Chondrocyte (in vitro differentiated cells): ENCODE data around the gene UGCG. TPM values are rescaled to one million over a fixed set of nuclear protein-coding genes. Genes with fewer than 3 reads are reported as not detected.

Source experiments
- DNase-seq: peaks from one replicate; pipeline ENCODE4 v3.0.0; 2021; ENCODE audit warnings: mixed read lengths, low spot score
- H3K27ac Mint-ChIP-seq: one replicate; pipeline ENCODE4 v1.8.0; 2021; ENCODE audit warnings: mild to moderate bottlenecking, moderate library complexity, mixed read lengths; ENCODE audit not compliant: unreplicated experiment
- H3K27me3 Mint-ChIP-seq: 2 replicates; pipeline ENCODE4 v1.8.0; 2021; ENCODE audit warnings: low read depth, mixed read lengths
- H3K36me3 Mint-ChIP-seq: 2 replicates; pipeline ENCODE4 v1.8.0; 2021; ENCODE audit warnings: low read depth, mixed read lengths
- H3K4me1 Mint-ChIP-seq: 2 replicates; pipeline ENCODE4 v1.8.0; 2021; ENCODE audit warnings: low read depth, mild to moderate bottlenecking, mixed read lengths
- H3K4me3 Mint-ChIP-seq: one replicate; pipeline ENCODE4 v1.8.0; 2021; ENCODE audit warnings: mild to moderate bottlenecking, moderate library complexity, mixed read lengths; ENCODE audit not compliant: unreplicated experiment
- H3K9me3 Mint-ChIP-seq: 2 replicates; pipeline ENCODE4 v1.8.0; 2021; ENCODE audit warnings: low read depth, mixed read lengths
- CTCF ChIP-seq: fragments of 200-600 bp; sonication (generic); IDR thresholded peaks from 2 replicates; pipeline ENCODE4 v1.5.0; 2021; ENCODE audit warnings: antibody characterized with exemption, mild to moderate bottlenecking, moderate library complexity
- total RNA-seq: library from RNA; stranded (reverse); gene quantifications from 3 replicates; pipeline ENCODE4 v1.2.1, GENCODE V29; 2021

The UGCG gene
- total RNA-seq, 1 donor from 2014 or later, result 30.9 TPM

DNA sequence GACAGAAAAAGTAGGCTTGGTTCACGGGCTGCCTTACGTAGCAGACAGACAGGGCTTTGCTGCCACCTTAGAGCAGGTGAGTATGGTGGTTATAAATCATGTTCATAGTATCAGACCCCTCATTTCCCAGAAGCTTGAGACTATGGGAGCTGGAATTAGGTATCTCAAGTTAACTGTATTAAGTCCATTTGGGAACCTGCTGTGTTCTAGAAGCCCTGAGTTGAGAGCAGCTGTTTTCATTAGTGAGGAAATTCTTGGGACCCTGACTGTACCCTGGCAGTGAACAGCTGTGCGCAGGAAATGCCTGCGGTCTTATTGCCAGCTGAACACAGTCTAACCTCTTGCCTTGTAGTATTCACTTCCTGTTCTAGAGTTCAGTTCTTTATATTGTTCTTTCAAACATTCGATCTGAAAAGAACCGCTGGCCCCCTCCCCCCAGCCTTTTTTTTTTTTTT, 29.8 kb downstream of the UGCG start:
- H3K9me3 Mint-ChIP-seq, result no peaks in the 10 kb centered on the region
- H3K4me3 Mint-ChIP-seq, result no peak overlapping the region
- no peak for DNase-seq
- no peak for TF ChIP-seq CTCF
- H3K27me3 Mint-ChIP-seq, result no peaks in the 10 kb centered on the region
- peaks cover 15% of the 10 kb centered on the region for H3K36me3 Mint-ChIP-seq
- H3K27ac Mint-ChIP-seq, result peak overlapping the region; percentile 85
- H3K4me1 Mint-ChIP-seq, result peaks cover 35% of the 10 kb centered on the region

DNA sequence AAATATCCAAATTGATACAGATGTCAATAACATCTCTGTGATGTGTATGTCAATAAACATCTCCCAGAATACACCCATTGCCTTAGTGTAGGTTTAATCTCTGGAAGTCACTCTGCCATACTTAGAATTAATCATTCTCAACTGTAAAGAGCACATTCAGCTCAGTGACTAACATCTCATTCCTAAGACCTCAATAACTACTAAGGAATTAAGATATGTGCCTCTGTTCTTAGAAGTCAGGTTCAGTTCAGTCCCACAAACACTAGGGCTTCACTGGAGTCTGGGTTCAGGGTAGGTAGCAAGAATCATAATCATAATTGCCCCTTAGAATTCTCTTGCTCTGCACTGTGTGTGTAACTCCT, 31.7 kb downstream of the UGCG start:
- TF ChIP-seq CTCF, result no peak
- H3K27ac Mint-ChIP-seq, result peak overlapping the region; percentile 27

GRCh38 chr9:111934747-111935146, 38.1 kb downstream of the UGCG start:
- Mint-ChIP-seq H3K9me3 (no peaks in the 10 kb centered on the region), H3K27ac (no peak overlapping the region), H3K4me3 (no peak overlapping the region), H3K4me1 (peaks cover 21% of the 10 kb centered on the region), H3K36me3 (peaks cover 28% of the 10 kb centered on the region), H3K27me3 (no peaks in the 10 kb centered on the region)
- no peak for DNase-seq
- no peak for TF ChIP-seq CTCF

More for the DNA sequence above, 31.7 kb downstream of the UGCG start:
- no peak for DNase-seq
- Mint-ChIP-seq H3K4me1 (peaks cover 37% of the 10 kb centered on the region), H3K36me3 (peaks cover 16% of the 10 kb centered on the region), H3K27me3 (no peaks in the 10 kb centered on the region), H3K4me3 (no peak overlapping the region), H3K9me3 (no peaks in the 10 kb centered on the region)

GRCh38 chr9:111936391-111936790, 39.8 kb downstream of the UGCG start:
- no peak overlapping the region for H3K27ac Mint-ChIP-seq
- no peak for DNase-seq
- no peaks in the 10 kb centered on the region for H3K9me3 Mint-ChIP-seq

GRCh38 chr9:111937301-111937700, 40.7 kb downstream of the UGCG start:
- no peak for TF ChIP-seq CTCF
- Mint-ChIP-seq H3K36me3 (peaks cover 21% of the 10 kb centered on the region), H3K4me3 (no peak overlapping the region), H3K9me3 (no peaks in the 10 kb centered on the region), H3K4me1 (peaks cover 35% of the 10 kb centered on the region), H3K27ac (no peak overlapping the region), H3K27me3 (no peaks in the 10 kb centered on the region)
- DNase-seq, result no peak

More at GRCh38 chr9:111936391-111936790, 39.8 kb downstream of the UGCG start:
- Mint-ChIP-seq H3K4me3 (no peak overlapping the region), H3K4me1 (peaks cover 28% of the 10 kb centered on the region), H3K36me3 (peaks cover 25% of the 10 kb centered on the region), H3K27me3 (no peaks in the 10 kb centered on the region)
- TF ChIP-seq CTCF, result no peak
